ENCODE results near the gene TEDC2. TPM values are rescaled to one million over a fixed set of nuclear protein-coding genes. Genes with fewer than 3 reads are reported as not detected.
"Not testable (repeated sequence)": the region's sequence is repeated elsewhere in the genome, so short reads cannot be mapped to it uniquely, and the experiment has no call there.

TEDC2 gene
- polyA plus RNA-seq, 2 donors = 3.7 to 6.0 TPM

DNA sequence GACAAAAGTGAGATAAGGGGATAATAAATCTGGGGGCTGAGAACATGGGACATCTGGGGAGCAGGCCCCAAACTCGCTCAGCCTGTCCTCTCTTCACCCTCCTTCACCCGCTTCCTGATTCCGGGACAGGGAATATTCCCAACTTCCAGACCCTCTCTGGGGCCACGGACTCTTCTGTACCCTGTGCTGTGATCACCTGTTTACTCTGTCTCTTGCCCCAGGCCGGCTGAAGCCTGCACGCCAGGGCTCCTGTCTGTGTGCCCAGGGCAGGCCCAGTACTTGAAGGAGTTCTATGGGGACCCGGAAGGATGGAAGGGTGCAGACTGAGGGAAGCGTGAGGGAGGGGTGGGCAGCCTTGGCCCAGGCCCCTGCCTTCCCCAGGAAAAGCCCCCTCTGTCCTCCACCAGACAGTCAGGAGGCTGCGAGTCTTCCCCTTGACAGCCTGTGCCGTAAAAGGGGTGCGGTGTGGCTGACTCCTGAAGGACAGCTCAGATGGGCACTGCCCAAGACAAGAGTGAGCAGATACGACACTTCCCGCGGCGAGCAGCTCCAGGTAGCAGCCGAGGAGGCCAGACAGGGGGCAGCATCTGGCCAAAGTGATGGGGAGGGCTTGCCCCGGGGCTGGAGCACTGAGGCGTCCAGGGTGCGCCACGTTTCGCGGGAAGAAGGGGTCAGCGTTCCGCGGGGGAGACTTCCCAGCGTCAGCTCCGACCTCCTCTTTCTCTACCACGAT lies 31.7 kb upstream of the TEDC2 start:
- Histone ChIP-seq H3K36me3 (ENCODE audit: control insufficient read depth in 2 of 2, insufficient read depth in 2 of 2, low read length in 1 of 2) (peaks cover 0 to 8% of the 10 kb centered on the region in 2 donors), H3K27me3 (ENCODE audit: control insufficient read depth in 1 of 2, insufficient read depth in 2 of 2, low read length in 2 of 2) (no peaks in the 10 kb centered on the region), H3K4me1 (ENCODE audit: control insufficient read depth in 2 of 2, insufficient read depth in 2 of 2, low read length in 1 of 2) (peaks cover 0 to 6% of the 10 kb centered on the region in 2 donors), H3K9me3 (ENCODE audit: control insufficient read depth in 2 of 2, insufficient read depth in 1 of 2, low read depth in 1 of 2, low read length in 1 of 2) (no peaks in the 10 kb centered on the region), H3K4me3 (ENCODE audit: low read depth in 1 of 2, low read length in 2 of 2) (peak overlapping the region; percentile 64 to 89), H3K27ac (ENCODE audit: low read depth in 2 of 2, low read length in 1 of 2) (peak overlapping the region; percentile 50 to 60)
- WGBS, 2 donors = 32% methylated on average over 28 of the region's 28 CpGs

GRCh38 chr16:2428784-2429033 lies 31.2 kb upstream of the TEDC2 start:
- 1% methylated on average over 23 to 24 of the region's 24 CpGs for WGBS, 2 donors
- peaks cover 0 to 8% of the 10 kb centered on the region in 2 donors for H3K36me3 ChIP-seq (ENCODE audit: control insufficient read depth in 2 of 2, insufficient read depth in 2 of 2, low read length in 1 of 2)
- peak overlapping the region; percentile 64 to 89 for H3K4me3 ChIP-seq (ENCODE audit: low read depth in 1 of 2, low read length in 2 of 2)
- no peaks in the 10 kb centered on the region for H3K9me3 ChIP-seq (ENCODE audit: control insufficient read depth in 2 of 2, insufficient read depth in 1 of 2, low read depth in 1 of 2, low read length in 1 of 2)
- no peaks in the 10 kb centered on the region for H3K27me3 ChIP-seq (ENCODE audit: control insufficient read depth in 1 of 2, insufficient read depth in 2 of 2, low read length in 2 of 2)
- H3K4me1 ChIP-seq (ENCODE audit: control insufficient read depth in 2 of 2, insufficient read depth in 2 of 2, low read length in 1 of 2) = peaks cover 0 to 6% of the 10 kb centered on the region in 2 donors
- peak overlapping the region; percentile 50 to 60 for H3K27ac ChIP-seq (ENCODE audit: low read depth in 2 of 2, low read length in 1 of 2)

DNA sequence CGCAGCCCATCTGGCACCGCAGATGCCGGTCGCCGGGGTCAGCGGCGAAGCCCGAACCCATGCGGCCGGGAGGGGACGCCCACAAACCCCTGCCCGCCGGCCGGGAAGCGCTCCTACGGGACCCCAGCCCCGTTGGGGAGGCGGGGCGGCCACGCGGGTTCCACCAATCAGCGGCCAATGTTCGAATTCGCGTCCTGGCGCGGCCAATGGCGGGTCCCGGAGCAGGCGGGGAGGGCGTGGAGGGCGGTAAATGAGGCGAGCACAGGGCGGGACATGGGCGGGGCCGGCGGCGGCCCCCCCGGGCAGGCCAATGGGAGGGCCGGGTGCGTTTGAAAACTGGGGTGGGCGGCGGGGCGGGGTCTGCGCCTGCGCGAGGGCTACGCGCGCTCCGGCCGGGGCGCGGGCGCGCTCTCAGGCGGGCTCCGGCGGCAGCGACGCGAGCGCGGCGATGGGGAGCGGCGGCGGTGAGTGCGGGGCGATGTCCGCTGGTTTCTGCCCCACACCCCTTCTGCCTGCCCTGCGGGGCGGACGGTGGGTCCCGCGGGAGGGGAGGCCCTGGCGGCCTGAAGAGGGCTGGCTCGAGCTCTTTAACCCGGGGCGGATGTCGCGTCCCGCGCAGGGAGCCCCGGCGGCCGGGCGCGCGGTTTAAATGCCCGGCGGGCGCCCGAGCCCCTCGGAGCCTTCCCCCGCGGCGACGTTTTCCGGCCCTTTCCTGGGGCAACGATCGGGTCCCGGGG lies 30.7 kb upstream of the TEDC2 start, which contains the start of gene CCNF:
Gene CCNF (plus strand): TSS at position 414 of the 737 bp plus-strand sequence. CDS start 35 bp downstream, at position 449.
- 0 to 1% methylated on average over 80 to 103 of the region's 103 CpGs for WGBS, 2 donors
- H3K4me1 ChIP-seq (ENCODE audit: control insufficient read depth in 2 of 2, insufficient read depth in 2 of 2, low read length in 1 of 2) = peaks cover 0 to 6% of the 10 kb centered on the region in 2 donors
- peak within 1 kb of the TSS; percentile 64 to 89 for H3K4me3 ChIP-seq (ENCODE audit: low read depth in 1 of 2, low read length in 2 of 2)
- H3K27me3 ChIP-seq (ENCODE audit: control insufficient read depth in 1 of 2, insufficient read depth in 2 of 2, low read length in 2 of 2) = no peaks in the 10 kb centered on the region
- H3K36me3 ChIP-seq (ENCODE audit: control insufficient read depth in 2 of 2, insufficient read depth in 2 of 2, low read length in 1 of 2) = peaks cover 0 to 8% of the 10 kb centered on the region in 2 donors
- no peaks in the 10 kb centered on the region for H3K9me3 ChIP-seq (ENCODE audit: control insufficient read depth in 2 of 2, insufficient read depth in 1 of 2, low read depth in 1 of 2, low read length in 1 of 2)
- H3K27ac ChIP-seq (ENCODE audit: low read depth in 2 of 2, low read length in 1 of 2) = peak within 1 kb of the TSS; percentile 56 to 65

GRCh38 chr16:2429771-2430663 lies 29.9 kb upstream of the TEDC2 start:
- Histone ChIP-seq H3K4me3 (ENCODE audit: low read depth in 1 of 2, low read length in 2 of 2) (peak overlapping the region; percentile 64 to 88), H3K27ac (ENCODE audit: low read depth in 2 of 2, low read length in 1 of 2) (peak overlapping the region in 1 of 2 donors; percentile 65), H3K36me3 (ENCODE audit: control insufficient read depth in 2 of 2, insufficient read depth in 2 of 2, low read length in 1 of 2) (peaks cover 0 to 8% of the 10 kb centered on the region in 2 donors), H3K4me1 (ENCODE audit: control insufficient read depth in 2 of 2, insufficient read depth in 2 of 2, low read length in 1 of 2) (peaks cover 0 to 6% of the 10 kb centered on the region in 2 donors), H3K27me3 (ENCODE audit: control insufficient read depth in 1 of 2, insufficient read depth in 2 of 2, low read length in 2 of 2) (no peaks in the 10 kb centered on the region), H3K9me3 (ENCODE audit: control insufficient read depth in 2 of 2, insufficient read depth in 1 of 2, low read depth in 1 of 2, low read length in 1 of 2) (no peaks in the 10 kb centered on the region)
- WGBS, 2 donors = 4% methylated on average over 46 of the region's 46 CpGs

GRCh38 chr16:2432286-2432685 lies 27.6 kb upstream of the TEDC2 start:
- H3K4me3 ChIP-seq (ENCODE audit: low read depth in 1 of 2, low read length in 2 of 2) = no peak overlapping the region
- H3K27ac ChIP-seq (ENCODE audit: low read depth in 2 of 2, low read length in 1 of 2) = no peak overlapping the region
- H3K27me3 ChIP-seq (ENCODE audit: control insufficient read depth in 1 of 2, insufficient read depth in 2 of 2, low read length in 2 of 2) = no peaks in the 10 kb centered on the region
- peaks cover 0 to 6% of the 10 kb centered on the region in 2 donors for H3K4me1 ChIP-seq (ENCODE audit: control insufficient read depth in 2 of 2, insufficient read depth in 2 of 2, low read length in 1 of 2)
- H3K36me3 ChIP-seq (ENCODE audit: control insufficient read depth in 2 of 2, insufficient read depth in 2 of 2, low read length in 1 of 2) = peaks cover 0 to 8% of the 10 kb centered on the region in 2 donors
- H3K9me3 ChIP-seq (ENCODE audit: control insufficient read depth in 2 of 2, insufficient read depth in 1 of 2, low read depth in 1 of 2, low read length in 1 of 2) = no peaks in the 10 kb centered on the region
- WGBS, 2 donors = 96 to 97% methylated on average over 6 of the region's 6 CpGs

- H3K36me3 ChIP-seq (ENCODE audit: control insufficient read depth in 2 of 2, insufficient read depth in 2 of 2, low read length in 1 of 2) = peaks cover 0 to 8% of the 10 kb centered on the region in 2 donors
- WGBS, 2 donors = 90 to 94% methylated on average over 14 to 15 of the region's 15 CpGs
Measured at GRCh38 chr16:2432801-2433505, 27.0 kb upstream of the TEDC2 start.

DNA sequence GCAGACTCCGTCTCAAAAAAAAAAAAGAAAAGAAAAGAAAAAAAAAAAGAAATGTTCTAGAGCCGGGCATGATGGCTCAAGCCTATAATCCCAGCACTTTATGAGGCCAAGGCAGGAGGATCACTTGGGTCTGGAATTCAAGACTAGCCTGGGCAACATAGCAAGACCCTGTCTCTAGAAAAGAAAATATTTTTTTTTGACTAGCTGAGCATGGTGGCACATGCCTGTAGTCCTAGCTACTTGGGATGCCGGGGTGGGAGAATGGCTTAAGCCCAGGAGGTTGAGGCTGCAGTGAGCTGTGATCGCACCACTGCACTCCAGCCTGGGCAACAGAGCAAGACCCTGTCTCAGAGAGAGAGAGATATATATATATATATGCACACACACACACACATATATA lies 24.7 kb upstream of the TEDC2 start:
- WGBS, 2 donors = 65 to 76% methylated on average over 3 to 4 of the region's 4 CpGs
- H3K36me3 ChIP-seq (ENCODE audit: control insufficient read depth in 2 of 2, insufficient read depth in 2 of 2, low read length in 1 of 2) = peaks cover 0 to 17% of the 10 kb centered on the region in 2 donors
- H3K4me3 ChIP-seq (ENCODE audit: low read depth in 1 of 2, low read length in 2 of 2); H3K9me3 ChIP-seq (ENCODE audit: control insufficient read depth in 2 of 2, insufficient read depth in 1 of 2, low read depth in 1 of 2, low read length in 1 of 2); H3K27ac ChIP-seq (ENCODE audit: low read depth in 2 of 2, low read length in 1 of 2); H3K27me3 ChIP-seq (ENCODE audit: control insufficient read depth in 1 of 2, insufficient read depth in 2 of 2, low read length in 2 of 2); H3K4me1 ChIP-seq (ENCODE audit: control insufficient read depth in 2 of 2, insufficient read depth in 2 of 2, low read length in 1 of 2): not testable (repeated sequence)

More at GRCh38 chr16:2432801-2433505, 27.0 kb upstream of the TEDC2 start:
- Histone ChIP-seq H3K4me3 (ENCODE audit: low read depth in 1 of 2, low read length in 2 of 2) (no peak overlapping the region), H3K4me1 (ENCODE audit: control insufficient read depth in 2 of 2, insufficient read depth in 2 of 2, low read length in 1 of 2) (peaks cover 0 to 6% of the 10 kb centered on the region in 2 donors), H3K27ac (ENCODE audit: low read depth in 2 of 2, low read length in 1 of 2) (no peak overlapping the region), H3K27me3 (ENCODE audit: control insufficient read depth in 1 of 2, insufficient read depth in 2 of 2, low read length in 2 of 2) (no peaks in the 10 kb centered on the region), H3K9me3 (ENCODE audit: control insufficient read depth in 2 of 2, insufficient read depth in 1 of 2, low read depth in 1 of 2, low read length in 1 of 2) (no peaks in the 10 kb centered on the region)

GRCh38 chr16:2436110-2436509 lies 23.8 kb upstream of the TEDC2 start:
- no peak overlapping the region for H3K4me3 ChIP-seq (ENCODE audit: low read depth in 1 of 2, low read length in 2 of 2)
- no peak overlapping the region for H3K27ac ChIP-seq (ENCODE audit: low read depth in 2 of 2, low read length in 1 of 2)
- WGBS, 2 donors = 53 to 77% methylated on average over 9 of the region's 9 CpGs
- peaks cover 0 to 2% of the 10 kb centered on the region in 2 donors for H3K4me1 ChIP-seq (ENCODE audit: control insufficient read depth in 2 of 2, insufficient read depth in 2 of 2, low read length in 1 of 2)
- H3K27me3 ChIP-seq (ENCODE audit: control insufficient read depth in 1 of 2, insufficient read depth in 2 of 2, low read length in 2 of 2) = no peaks in the 10 kb centered on the region
- no peaks in the 10 kb centered on the region for H3K9me3 ChIP-seq (ENCODE audit: control insufficient read depth in 2 of 2, insufficient read depth in 1 of 2, low read depth in 1 of 2, low read length in 1 of 2)
- H3K36me3 ChIP-seq (ENCODE audit: control insufficient read depth in 2 of 2, insufficient read depth in 2 of 2, low read length in 1 of 2) = peaks cover 0 to 17% of the 10 kb centered on the region in 2 donors
